Inferior parietal cortex (tissue), 1 donor: Measurements from ENCODE around the gene DSCAML1.
A peak's percentile ranks its signal among the peaks of the same experiment; 100 is the strongest.
"Not testable (repeated sequence)": the region's sequence is repeated elsewhere in the genome, so short reads cannot be mapped to it uniquely, and the experiment has no call there.

Source experiments
- DNase-seq: peaks from one replicate; pipeline ENCODE4 v3.0.0-alpha.2; 2016; ENCODE audit errors: extremely low spot score

DSCAML1 gene

DNA sequence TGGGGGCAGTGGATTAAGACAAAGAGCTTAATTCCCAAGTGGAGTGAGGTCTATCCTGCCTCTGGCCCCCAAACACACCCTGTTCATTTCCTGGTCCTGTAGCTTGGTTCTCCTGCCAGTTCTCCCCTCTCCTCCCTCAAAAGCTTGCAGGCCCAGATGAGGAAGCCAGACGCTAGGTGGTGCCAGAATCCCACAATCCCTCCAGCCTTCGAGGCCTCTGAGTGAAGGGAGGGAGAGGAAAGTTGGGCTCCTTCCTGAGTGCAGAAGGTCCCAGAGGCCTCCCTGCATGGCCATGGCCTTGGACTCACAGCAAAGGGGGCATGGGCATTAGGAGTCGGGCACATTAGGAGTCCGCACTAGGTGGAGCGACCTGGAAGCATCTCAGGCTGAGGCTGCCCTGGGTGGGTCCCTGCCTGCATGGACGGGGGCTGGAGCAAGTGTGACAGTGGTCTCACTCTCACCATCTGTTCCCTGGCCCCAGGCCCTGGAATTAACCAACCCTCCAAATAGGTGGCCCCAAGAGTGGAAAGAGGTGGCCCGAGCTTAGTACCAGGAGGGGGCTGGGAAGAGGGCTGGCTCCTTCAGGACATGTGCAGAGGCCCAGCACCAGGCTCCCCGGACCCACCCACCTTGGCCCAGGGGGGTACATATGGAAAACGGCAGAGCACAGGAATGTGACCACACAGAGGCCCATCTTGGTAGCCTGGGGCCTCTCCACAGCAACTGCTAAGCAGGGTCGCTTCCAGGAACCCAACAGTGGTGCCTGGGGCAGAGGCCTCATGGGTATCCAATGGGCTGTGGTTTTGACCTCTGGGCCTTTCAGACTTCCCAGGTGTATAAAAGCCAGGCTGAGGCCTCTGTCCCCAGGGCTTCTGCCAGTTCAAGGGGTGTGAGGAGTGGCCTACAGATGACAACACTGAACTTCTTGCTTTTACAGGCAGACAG, 22.4 kb upstream of the DSCAML1 start:
- peak; percentile 63 for DNase-seq

DNA sequence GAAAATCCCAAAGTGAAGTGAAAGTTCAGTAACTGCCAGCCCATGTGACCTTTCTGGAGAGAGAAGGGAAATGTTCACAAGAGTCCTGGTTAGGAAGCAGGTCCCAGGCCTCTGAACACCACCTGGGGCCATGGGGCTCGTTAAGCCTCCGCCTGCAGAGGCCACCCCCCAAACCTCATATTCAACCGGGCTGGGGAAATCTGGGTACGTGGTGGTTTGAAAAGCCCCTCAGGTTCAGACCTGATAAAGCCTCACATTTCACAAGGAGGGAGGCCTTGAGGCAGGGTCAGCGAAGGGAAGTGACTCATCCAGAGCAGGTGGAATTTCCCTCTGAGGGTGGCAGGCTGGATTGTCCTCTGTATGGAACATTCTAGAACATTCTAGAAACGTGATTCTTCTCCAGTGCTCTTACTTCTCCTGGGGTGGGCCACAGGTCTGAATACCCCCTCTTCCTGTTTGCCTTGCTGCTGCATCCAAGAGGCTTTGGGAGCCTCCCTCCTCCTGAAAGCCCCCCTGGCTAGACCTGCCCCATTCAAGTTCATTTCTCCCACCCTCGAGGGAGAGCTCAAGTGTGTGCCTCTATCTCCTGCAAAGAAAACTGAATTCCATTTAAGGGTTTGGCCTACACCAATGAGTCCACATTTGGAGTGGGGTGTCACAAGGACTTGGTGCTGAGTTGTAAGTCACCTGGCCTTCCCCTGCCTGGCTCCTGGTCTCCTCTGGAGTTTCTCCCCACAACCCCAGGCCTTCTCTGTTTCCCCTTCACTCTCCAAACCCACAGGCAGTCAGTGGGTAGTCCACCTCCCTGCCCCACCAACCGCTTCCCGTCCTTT, 21.2 kb upstream of the DSCAML1 start:
- DNase-seq, result no peak

DNA sequence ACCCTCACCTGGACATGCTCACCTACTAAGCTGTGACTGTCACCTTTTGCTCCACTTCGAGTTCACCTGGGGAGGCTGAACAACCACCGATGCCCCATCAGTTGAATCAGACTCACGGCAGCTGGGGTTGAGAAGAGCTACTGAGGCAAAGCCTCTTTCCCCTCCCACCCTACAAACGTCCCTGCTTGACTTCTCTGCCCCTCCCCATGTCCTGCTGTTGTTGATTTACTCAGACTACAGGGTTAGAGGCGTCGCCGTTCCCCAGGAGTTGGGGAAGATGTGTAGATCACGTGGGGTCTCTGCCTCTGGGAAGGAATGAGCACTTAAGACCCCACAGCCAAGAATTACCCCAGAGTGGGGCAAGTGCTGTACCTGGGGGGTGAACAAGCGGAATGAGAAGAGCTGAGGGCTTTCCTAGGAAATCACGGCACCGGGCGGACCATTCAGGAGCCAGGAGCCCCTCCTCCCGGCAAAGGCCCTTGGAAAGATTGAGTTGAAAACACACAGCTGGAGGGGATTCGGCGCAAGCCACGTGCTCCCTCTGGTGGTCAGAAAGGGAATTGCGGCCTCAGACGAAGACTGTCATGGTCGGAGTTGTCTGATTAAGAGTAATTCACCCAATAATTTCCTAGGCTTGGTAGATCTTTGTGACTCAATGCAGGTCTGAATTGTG, 20.5 kb upstream of the DSCAML1 start:
- DNase-seq, result peak; percentile 91

DNA sequence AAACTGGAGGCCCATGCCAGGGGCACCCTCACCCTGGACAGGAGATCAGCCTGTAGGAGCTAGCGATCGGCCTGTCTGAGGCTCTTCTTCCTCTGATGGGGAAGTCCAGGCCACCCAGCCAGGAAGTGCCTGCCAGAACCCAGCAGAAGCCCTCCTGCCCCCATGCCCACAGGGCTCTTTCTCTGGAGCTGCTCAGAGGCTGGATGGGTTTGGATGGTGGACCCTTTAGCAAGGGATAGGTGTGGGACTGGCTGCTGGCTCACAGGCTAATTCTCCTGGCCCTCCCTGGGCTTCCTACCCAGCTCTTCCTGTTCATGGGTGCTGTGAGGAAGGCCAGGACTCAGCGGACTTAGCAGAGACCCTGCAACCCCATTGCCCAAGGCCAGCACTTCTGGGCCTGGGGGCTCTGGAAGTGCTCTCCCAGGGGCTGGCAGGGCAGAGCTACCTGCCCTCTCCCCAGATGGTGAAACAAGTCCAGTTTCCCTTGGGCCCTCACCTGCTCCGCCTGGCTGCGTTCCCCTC, 19.9 kb upstream of the DSCAML1 start:
- no peak for DNase-seq

DNA sequence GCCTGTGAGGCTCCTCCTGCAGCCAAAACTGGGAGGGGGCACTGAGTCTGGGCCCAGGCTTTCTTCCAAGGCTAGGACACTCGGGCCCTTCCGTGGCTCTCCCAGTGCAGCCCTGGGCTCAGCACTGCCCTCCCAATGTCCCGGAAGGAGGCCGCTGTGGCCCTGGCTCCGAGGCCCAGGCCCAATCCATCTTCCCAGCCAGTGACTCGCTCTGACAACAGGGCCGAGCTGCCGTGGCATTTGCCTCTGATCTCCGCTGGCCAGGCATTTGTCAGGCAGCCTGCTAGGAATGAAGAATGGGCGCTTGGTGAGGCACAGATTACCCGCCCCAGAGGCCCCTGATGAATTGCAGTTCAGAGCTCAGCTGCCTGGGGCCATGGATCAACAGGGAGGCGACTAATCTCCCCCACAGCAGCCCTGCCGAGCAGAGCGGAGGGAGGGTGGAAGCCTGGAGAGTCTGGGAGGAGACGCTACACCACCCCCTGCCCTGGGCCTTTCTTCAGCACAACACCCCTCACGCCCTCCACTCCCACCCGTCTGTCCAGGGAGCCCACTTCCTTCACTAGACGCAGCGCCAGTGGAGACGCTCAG, 19.2 kb upstream of the DSCAML1 start:
- DNase-seq, result no peak

DNA sequence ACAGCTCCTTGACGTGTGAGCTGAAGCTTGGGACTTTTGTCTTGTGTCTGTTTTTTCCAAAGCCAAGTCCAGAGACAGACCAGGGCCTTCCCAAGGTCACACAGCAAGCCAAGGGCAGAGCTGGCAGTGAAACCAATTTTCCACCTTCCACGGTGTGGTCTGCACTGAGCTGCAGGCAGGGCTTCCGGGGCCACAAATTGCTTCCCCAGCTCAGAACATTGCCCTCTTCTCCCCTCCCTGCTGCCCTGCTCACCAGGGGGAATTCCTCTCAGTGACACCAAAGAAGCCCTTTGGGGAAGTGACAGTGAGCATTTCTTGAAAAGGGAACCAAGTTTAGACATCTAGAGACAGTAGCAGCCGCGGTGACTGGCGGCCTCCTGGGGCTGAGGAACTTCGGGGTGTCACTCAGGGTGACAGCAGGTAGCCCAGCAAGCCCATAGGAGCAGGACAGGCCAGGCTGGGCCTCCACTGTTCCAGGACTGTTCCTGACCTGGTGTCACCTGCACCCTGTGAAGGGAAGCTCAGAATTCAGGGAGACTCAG, 18.3 kb upstream of the DSCAML1 start:
- DNase-seq, result no peak

DNA sequence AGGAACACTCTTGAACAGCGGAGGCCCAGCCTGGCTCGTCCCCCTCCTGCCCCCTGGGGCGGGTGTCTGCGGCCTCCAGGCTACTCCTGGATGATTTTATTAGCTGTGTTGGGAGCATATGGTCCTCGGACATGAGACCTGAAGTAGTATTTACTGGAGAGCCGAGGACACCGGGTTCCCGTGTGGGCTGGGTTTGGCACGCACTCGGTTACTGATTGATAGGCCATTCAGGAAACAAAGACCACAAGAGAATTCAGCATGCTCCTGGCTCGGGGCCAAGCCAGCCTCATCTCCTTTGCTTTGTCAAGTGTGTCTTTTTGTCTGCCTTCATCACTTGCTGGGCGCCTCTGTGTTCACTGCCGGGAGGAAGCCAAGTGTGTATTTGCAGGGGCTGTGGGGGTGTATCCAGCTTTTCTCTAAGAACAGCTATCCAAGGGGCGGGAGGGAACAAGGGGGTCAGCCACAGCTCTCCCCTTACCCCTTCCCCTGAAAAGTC, 17.8 kb upstream of the DSCAML1 start:
- no peak for DNase-seq

DNA sequence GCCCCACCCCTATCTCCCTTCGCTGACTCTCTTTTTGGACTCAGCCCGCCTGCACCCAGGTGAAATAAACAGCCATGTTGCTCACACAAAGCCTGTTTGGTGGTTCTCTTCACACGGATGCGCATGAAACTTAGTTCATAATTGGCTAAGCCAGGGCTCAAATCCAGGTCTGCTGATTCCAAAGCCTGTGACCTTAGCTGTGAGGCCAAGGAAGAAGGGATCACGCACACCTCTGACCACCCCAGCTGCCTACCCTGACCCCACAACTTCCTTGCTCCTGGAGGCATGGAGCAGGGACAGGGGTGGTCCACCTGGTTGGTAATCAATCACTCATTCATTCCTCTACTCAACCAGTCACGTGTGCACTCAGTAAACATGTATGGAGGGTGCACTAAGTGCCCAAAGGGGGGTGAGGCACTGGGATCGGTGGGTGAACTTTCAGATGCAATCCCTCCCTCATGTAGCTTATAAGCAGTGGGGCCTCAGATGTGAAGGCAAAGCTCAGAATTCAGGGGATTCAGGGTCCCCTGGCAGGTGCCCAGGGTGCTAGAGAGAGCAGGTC, 17.3 kb upstream of the DSCAML1 start:
- no peak for DNase-seq

DNA sequence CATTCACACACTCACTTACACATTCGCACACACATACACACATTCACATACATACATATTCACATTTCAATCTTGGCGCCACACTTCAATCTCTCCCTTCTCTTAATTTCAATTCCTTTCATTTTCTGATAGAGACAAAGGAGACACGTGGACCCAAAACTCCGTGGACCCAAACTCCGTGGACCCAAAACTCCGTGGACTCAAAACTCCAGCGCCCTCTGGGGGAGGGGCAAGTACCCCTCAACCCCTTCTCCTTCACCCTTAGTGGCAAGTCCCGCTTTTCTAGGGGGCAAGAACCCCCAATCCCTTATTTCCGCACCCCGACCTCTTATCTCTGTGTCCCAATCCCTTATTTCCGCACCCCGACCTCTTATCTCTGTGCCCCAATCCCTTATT, 13.0 kb upstream of the DSCAML1 start:
- DNase-seq, result not testable (repeated sequence)

DNA sequence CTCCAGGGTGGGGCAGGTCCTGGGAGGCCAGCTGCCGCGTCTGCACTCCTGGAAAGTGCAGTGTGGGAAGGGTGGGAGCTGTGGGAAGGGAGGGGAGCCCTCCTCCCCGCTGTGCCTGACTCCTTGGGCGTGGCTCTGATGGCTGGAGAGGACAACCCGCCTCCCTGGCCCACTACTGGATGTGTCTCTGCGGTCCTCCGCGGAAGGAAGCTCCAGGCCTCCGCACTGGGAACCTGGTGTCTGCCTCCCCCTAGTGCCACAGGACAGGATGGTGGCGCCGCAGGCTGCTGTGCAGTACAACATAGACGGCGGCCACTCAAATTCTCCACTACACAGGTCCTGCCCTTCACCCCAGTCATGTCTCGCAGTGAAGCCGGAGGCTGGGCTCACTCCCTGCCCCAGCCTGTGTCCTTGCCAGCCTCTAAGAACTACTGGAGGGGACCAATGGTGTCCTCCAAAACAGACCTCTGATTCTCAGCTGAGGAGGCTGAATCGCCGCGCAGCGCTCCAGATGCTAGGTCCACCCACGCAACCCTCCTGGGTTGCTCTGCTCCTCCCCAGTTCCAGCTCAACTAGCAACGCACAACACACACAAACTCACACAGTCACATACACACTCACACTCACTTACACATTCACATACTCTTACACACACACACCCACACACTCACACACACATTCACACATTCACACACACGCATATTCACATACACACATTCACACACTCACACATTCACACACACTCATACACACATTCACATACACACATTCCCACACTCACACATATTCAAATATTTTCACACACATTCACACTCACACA, 12.4 kb upstream of the DSCAML1 start:
- peak; percentile 83 for DNase-seq

DNA sequence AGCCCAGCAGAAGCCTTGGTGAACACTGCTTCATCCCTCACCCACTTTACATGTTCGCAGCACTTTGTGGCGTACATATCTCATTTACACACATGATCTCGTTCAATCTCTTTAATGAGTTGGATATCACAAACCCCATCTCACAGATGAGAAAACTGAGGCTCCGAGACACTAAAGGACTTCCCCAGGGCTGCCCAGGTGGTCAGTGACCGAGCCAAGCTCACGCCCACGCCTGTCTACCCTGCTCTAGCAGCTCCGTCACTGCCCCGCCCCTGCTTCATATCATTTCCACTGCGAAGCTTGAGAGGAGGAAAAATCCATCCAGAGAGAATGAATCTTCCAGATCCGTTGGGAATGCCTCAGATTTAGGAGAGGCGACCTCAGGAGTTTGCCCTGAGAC, 11.8 kb upstream of the DSCAML1 start:
- DNase-seq, result no peak

DNA sequence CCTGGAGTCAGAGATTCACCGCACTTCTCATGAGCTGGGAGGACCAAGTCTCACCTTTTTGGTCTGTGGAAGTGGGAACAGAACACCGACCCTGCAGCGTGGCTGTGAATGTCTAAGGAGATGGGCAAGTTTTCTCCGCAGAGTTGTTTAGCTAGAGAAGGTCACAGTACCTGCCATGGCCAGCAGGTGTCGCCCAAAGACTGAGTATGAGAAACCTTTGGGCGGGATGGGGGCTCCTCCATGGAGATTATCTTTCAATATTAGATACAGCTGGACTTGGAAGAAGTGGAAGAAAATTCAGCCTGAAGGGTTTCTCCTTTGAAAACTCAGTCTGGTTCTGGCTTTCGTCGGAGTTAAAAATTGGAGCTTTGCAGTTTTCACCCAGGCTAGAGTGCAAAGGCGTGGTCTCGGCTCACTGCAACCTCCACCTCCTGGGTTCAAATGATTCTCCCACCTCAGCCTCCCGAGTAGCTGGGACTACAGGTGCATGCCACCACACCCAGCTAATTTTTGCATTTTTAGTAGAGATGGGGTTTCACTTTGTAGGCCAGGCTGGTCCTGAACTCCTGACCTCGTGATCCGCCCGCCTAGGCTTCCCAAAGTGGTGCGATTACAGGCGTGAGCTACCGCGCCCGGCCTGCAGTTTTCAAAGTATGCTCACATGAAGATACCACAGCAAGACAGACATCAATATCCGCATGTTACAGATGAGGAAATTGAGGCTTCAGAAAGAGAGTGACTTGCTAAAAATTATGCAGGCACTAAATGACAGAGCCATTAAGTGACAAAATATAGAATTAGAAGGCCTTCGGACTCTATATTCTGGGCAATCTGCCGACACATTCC, 10.7 kb upstream of the DSCAML1 start:
- DNase-seq, result peak; percentile 91

DNA sequence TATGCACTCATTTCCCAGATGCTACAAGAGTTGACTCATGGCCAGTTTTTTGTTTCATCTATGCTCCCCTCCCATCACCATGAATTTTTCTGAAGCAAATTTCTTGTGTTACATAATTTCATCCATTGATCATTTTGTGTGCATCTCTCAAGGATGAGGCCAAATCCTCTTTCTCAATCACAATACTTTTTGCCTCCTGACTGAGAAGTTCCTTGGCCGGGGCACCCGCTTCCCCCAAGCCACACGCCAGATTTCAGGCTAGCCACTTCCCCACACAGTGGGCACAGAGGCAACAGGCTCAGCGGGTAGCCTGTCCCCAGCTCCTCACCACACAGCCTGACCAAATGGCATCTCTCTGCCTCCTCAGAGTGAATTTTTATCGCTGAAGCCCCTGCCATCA, 9.8 kb upstream of the DSCAML1 start:
- no peak for DNase-seq

DNA sequence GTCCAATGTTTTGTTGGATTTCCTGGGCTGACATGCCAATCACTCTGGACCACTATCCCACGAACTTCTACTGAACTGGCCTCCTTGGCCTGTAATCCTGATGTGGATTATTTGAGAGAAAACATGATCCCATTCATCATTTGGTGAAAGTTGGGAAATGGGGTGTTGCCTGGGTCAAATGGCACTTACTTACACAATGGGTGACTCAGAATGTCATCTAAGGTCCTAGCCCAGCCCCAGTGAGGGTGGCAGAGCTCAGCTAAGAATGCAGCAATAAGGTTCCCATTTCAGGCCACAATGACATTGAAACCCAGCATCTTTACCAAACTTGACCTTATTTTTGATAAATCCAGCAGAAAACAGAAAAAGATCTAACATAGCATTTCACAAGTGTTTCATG, 8.0 kb upstream of the DSCAML1 start:
- no peak for DNase-seq

DNA sequence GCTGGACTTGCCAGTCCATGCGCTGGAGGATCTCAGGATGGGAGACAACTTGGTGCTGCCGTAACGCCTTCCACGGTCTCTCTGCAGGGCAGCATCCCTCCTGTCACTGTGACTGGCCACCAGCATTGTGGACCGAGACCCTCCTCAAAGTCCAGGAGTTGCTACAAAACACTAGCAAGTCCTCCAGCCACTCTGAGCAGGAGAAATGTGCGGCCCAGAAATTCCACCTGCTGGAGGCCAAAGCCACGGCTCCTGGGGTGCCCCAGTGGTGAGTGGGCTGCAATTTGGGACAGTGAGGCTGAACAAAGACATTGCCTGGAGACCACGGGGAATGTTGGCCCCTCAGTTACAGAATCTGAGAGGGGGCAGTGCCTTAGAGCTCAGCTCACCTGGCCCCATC, 6.9 kb upstream of the DSCAML1 start:
- no peak for DNase-seq

DNA sequence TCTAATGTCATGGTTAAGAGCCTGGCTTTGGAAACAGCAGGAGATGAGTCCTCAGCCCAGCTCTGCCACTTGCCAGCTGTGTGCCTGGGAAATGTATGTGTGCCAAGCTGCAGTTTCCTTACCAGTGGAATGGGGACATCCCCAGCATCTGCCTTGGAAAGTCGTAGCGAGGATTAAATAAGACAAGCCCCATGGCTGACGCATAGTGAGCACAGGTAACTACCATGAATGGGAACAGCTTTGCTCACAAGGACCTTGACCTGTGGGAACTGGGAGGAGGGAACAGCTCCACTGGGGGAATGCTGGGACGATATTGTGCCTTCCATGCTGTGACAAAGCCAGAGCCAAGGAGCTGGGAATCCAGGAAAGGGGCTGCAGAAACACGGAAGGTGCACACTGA, 2.6 kb upstream of the DSCAML1 start:
- no peak for DNase-seq

DNA sequence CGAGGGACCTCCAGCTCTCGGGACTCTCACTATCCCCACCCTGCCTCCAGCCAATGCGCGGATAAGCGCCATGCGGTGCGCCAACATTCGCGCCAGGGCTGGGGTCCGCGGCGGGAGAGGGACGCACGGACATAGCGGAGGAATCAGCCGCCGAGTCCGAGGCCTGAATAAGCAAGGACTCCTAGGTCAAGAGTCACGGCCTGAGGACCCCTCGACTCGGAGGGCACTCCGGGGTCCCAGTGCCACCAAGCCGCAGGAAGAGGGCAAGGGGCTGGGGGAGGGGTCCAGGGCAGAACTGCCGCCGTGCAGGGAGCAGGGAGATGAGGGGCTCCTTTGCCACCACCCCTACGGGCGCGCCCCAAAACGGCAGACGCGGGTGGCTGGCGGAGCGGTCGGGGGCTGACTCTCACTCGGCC, 552 bp downstream of the DSCAML1 start:
- DNase-seq, result no peak

DNA sequence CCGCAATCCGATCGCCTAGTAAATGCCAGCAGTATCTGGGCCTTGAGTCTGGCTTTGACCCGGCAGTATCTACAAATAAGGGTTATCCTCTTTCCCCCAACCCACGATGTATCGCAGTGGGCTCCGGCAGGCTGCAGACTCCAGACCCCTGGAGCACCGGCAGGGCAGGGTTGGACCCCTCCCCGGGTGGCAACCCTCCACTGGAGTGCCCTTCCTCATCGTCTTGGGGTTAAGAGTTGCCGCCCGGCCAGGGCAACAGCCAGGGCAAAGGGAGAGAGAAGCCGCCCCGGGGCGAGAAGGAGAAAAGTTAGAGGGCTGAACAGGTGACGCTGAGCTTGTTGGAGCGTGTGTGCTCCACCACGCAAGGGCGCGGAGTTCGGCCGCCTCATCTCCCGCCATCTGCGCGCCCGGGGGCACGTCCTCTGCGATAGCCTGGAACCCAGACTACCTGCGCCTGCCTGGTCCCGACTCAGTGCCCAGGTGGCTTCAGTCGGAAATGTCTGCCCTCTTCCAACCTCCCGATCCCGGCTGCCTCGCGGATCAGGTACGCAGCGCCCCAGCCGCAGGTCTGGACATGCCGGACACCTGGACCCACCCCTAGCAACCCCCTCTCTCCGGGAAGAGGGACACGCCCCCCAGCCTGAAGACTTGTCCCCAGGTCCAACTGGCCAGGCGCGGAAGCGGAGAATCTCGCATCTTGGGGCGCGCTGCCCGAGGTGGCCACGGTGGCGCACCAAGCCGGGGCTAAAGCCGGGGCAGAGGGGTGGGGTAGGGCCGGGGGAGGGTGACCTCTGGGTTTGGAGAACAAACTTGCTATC, 1.2 kb downstream of the DSCAML1 start:
- DNase-seq, result no peak
